DMS79 (cell line): ENCODE results near the gene TOPORS.
"Not testable (repeated sequence)": the region's sequence is repeated elsewhere in the genome, so short reads cannot be mapped to it uniquely, and the experiment has no call there.

Experiments used
- DNase-seq: peaks from one replicate; lab custom pipeline; 2025; lab: John Stamatoyannopoulos, UW

TOPORS gene

DNA sequence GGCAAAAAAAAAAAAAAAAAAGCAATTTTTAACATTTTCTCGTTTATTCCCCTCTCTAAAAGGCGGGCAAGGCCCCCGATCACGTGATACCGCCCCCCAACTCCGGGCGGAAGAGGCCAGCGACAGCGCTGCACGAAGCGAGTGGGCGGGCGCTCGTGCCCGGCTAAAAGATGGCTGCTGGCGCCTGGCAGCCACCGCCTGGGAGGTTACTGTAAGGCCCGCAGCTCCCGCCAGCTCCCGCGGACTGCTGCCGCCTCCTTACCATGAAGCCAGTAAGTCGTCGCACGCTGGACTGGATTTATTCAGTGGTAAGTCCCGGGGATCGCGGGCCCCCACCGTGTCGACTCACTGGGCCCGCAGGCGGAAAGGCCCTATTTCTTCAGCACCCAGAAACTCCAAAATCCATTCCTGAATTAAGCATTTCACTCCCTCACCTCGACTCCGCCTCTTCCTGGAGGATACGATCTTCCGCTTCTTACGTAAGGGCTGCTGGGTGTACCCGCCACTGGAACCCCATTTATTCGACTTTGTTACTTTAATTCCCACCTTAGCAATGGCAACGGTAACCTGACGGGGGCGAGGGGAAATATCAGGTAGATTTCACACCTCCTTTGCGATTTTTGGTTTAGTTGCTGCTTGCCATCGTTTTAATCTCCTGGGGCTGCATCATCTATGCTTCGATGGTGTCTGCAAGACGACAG lies at the start of gene TOPORS, which contains the start of gene SMIM27:
Gene TOPORS, minus strand, starts transcription at position 415 of the 701 bp plus-strand sequence. Its CDS starts 150 bp downstream, at position 265.
Gene SMIM27, plus strand, starts transcription at position 156 of the 701 bp plus-strand sequence. Its CDS starts 108 bp downstream, at position 264.
- peak; percentile 84 for DNase-seq

DNA sequence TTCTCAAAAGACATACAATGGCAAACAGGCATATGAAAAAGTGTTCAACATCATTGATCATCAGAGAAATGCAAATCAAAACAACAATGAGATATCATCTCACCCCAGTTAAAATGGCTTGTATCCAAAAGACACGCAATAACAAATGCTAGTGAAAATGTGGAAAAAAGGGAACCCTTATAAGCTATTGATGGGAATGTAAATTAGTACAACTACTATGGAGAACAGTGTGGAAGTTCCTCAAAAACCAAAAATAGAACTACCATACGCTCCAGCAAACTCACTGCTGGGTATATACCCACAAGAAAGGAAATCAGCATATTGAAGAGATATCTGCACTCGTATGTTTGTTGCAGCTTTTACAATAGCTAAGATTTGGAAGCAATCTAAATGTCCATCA lies 46.6 kb upstream of the TOPORS start:
- not testable (repeated sequence) for DNase-seq

DNA sequence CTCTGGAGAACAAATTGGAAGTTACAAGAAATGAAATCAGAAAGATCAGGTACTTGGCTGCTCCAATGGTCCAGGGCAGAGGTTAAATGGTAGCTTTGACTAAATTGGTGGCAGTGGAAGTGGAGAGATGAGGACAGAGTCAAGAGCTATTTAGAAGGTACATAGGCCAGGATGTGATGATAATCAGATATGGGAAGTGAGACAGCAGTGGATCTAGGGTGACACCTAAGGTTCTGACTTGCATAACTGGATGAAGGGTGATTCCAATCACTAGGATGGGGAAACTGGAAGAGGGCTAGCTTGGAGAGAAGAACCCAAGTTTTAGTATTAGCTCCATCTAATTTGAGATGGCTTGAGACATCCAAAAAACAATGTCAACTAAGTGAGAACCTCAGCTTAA lies 44.5 kb upstream of the TOPORS start:
- DNase-seq: no peak

DNA sequence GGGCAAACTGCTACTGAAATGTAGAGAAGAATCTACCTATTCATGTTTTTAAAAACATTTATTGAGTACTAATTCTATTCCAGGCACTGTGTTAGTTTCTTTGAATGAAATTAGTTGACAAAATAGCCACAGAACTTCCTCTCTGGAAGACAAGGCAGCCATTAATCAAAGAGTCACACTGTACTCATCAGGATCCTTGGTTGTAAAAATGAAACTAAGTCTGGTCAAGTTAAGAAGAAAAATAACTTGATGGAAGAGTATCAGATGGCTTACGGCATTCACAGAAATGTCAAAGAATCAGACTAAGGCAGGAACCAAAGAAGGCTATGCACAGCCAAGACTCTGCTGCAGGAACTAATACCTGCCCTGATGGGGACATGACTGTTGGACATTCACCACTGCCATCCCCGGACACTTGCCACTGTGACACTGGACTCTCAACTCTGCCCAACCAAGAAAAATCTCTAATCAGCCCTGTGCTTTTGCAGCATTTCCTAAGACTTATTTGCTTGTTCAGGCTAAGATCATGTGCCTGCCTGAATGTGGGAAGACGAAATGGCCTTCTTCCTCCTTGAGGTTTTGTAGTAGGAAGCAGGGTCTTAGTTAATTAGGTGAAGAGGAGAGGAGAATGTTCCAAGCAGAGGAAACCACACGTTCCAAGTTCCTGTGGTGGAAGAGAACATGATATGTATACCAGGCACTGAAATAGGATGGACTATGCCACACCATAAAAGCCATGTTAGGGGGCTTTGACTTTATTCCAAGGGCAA lies 43.9 kb upstream of the TOPORS start:
- no peak for DNase-seq

DNA sequence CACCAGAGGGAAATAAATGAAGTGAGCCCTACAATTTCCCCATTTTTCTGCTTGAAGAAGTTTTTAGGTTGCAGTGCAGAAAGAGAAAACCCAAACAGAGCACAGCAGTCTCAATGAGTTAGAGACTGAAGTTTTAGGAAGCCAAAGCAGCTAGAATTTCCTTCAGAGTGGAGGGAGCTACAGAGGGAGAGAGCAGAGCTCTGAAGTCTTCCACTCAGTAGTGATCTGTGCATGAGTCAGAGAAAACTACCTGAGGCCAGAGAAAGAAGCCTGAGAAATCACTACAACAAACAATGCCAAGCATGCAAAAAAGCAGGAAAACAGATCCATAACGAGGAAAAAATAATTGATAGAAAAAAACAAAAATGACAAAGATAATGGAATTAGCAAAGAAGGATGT lies 38.5 kb upstream of the TOPORS start:
- no peak for DNase-seq

DNA sequence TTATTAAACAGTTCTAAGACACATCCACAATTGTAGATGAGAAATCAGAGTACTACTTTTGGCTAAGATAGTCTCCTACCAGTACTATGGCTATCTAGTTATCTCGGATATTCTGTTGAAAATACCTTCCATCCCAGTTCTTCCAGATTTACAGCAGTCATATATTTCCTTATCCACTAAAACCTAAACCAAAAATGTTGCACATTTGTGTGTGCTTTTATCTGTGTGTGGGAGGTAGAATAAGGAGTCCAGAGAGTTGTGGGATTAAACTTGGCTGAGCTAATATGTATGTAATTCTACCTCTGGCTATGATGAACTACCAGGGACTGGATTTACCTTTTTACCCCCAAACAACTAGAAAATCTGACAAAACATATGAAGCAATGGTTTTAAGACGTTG lies 38.1 kb upstream of the TOPORS start:
- DNase-seq: no peak

DNA sequence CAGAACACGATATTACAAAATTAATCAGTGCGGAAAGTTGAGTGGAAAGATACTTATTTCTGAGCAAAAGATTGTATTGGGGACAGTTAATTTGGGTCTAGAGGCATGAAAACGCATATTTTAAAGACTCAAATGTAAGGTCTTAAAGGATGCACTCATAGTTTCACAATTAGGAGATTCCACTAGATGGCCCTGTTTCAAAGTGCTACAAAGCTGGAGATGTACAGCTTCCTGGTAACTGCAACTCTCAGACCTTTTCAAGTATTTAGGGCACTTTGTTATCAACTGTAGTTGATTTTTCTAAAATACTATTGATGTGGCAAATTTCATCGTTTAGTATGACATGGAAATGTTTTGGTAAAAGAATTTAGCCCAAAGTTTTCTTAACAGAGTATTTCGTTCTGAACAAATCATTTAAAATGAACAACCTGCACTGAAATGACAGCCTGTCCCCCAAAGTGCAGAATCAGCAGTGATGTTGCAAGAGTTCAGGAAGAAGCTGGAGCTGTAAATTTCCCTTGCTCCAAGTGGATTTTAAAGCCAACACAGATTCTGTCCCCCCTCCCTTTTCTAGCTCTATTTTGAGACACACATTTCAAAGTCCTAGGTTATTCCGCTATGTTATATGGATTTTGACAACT lies 36.8 kb upstream of the TOPORS start:
- no peak for DNase-seq

DNA sequence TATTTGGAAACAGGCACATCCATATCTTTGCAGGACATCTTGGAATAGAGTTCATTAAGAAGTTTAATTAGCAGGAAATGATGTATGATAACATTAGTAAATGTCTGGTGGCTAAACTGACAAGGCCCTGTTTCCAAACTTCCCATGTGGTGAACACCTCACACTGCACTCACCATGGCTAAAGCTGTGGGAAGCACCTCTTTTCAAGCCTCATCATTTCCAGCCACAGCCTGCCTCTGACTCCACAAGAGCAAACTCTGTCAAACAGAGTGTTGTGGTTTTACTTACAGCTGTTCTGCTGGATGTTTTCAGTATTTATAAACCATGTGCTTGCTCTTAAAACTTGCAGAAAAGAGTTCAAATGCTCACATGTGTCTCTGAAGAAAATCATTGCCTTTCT lies 35.5 kb upstream of the TOPORS start:
- no peak for DNase-seq

DNA sequence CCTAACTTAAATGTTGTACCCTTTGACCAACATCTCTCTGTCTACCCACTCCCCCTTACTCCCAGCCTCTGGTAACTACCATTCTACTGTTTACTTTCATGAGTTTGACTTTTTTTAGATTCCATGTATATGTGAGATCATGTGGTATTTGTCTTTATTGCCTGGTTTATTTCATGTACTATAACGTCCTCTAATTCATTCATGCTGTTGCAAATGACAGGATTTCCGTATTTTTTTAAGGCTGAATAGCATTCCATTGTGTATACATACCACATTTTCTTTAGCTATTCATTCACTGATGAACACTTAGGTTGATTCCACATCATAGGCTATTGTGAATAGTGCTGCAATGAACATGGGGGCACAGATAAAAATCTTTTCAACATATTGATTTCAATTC lies 32.4 kb upstream of the TOPORS start:
- no peak for DNase-seq

DNA sequence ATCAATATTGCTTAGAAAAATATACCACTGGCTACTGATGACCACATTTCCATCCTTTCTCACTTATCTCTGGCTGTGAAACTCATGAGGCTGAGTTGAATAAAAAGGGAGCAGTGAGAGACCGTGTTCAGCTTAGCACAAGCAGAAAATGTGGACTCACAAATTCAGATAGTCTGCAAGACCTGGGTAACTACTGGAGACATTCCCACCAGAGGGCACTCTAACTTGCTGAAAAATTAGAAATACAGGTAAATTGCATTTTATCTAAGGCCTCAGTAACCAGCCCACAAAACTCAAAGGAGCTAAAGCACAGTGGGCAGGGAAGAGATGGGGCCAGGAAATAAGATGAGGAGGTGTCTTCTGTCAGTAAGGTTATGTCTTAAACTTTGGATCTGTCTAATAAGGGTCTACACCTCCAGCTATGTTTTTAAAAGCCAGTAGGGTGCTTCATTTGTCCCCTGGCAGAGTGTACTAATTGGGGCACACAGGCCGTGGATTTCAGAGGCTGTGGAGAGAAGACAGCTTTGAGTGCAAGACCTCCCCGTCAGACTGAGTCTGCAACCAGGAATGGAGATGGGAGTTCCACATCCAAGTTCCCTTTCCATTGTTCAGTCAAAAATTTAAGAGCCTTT lies 29.2 kb upstream of the TOPORS start:
- peak; percentile 3 for DNase-seq

DNA sequence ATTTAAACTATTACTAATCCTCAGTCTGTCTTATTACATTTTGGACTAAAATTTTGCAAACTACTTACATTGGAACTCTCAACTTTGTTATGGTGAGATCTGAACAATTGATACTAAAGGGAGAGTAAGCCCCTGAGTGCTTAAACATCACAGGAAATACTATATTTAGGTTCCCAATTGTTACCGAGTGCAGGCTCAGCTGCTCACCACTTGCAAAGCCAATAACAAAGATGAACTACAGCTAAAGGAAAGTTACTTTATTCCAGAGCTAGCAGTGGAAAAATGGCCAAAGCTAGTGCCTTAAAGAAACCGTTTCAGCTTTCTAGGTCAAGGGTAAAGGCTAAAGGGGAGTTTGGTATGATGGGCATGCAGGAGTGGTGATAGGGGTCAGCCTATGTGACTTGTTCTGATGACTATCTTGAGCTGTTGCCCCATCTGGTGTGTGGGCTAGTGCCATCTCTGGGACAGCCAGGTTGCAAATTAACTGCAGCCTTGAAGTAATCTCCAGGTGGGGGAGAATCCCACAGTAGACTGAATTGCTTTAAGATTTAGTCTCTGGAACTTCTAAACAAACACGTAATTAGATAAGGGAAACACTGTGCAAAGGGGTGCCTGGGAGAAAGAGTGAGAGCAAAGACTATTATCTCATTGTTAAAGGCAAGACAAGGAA lies 28.4 kb upstream of the TOPORS start:
- DNase-seq: no peak

DNA sequence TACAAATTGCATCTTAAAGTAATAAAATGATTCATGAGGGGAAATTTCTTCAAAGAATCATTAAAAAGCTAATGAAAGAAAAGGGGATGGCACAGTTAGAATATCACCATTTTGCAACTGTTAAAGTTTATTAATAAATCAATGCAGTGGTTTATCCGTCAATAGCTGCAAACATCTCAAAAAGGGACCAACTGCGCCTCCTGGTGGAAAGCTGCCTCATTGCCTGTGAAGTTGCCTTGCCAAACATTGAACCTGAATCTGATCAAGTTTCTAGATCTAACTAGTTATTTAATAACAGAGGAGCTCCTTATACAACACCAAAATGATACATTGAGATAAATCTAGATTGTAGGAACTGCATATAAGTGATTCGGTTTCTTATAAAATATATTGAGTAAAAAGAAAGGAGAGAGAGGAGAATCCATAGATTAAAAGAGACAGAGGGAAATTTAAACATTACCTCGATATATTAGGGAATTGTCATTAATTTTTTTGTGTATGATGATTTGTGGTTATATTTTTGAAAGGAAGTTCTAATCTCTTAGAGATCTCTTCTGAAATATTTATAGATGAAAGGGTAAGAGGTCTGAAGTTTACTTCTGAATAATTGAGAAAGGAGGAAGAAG lies 27.4 kb upstream of the TOPORS start:
- peak; percentile 3 for DNase-seq

DNA sequence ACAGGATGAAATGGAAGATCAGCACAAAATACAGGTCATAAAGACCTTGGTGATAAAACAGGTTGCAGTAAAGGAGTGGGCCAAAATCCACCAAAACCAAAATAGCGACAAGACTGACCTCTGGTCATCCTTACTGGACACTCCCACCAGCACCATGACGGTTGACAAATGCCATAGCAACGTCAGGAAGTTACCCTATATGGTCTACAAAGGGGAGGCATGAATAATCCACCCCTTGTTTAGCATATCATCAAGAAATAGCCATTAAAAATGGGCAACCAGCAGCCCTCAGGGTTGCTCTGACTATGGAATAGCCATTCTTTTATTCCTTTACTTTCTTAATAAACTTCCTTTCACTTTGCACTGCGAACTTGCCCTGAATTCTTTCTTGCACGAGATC lies 26.6 kb upstream of the TOPORS start:
- no peak for DNase-seq

DNA sequence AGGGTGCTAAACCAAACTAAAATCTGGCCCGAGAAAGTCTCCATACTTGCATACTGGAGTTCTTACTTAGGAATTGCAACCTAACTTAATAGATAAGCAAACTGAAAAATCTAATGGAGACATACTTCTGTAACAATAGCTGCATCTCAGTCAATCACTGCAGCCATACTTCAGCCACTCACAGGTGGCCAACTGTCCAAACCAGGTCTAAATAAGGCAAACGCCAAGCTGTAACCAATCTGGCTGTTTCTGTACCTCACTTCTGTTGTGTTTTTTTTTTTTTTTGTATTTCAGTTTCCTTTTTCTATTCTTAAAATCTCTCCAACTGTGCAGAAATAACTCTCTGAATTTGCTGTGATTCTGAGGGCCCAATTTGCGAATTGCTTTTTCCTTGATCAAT lies 24.9 kb upstream of the TOPORS start:
- DNase-seq: no peak

DNA sequence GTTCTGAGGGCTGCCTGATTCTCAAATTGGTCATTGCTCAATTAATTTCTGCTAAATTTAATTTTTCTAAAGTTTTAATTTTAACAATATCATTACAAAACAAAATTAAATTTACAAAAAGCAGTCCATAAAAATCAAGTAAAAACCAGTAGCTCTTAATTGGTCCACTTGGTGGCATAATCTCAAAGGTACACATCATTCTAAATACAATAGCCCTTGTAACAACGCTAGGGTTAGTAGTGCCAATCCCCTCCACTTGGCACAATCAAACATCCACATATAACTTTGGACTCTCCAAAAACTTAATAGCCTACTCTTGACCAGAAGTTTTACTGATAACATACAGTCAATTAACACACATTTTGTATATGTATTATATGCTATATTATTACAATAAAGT lies 22.5 kb upstream of the TOPORS start:
- no peak for DNase-seq

DNA sequence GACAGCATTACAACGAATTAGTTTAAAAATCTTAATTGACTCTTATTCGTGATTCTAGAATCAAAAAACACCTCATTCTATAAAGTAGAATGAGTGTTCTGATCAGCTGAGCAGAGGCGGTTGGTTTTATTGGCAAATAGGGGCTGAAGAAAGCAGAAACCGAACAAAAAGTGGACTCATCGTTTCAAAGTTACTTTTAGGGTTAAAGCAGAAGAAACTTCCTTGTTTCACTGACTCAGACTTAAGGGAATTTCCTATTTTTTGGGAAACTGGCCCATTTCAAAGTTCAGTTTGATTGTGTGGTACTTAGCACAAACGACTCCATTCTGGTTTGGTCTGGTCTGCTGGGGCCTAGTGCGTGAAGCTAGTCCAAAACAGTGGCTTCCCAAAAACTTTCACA lies 21.4 kb upstream of the TOPORS start:
- no peak for DNase-seq

DNA sequence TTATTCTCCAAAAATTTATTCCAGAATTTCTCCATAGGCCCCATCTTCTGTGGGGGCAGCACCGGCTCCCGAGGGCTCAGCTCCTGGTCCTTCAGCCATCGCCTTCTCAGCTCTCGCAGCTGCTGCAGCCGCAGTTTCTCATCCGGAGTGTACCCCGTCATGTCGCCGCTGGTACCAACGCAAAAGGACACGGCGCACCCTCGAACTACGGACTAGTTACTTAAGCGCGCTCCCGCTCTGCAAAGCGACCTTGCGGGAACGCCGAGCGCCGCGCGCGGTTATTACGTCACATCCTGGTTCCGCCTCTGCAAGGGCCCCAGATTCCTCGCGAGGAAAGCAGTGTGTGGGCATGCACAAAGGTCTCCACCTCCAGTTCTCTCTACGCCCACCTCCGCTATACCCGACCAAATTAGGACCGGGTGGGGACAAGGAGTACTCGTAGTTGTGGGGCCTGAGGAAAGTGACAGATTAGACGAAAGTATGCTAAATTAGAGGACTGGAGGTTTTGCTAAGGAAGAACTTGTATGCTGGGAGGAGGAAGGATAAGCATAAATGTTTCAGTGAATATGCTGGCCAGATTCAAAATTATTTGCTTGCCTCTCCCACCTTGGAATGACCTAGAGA lies 20.6 kb upstream of the TOPORS start, which contains the start of gene NDUFB6:
Gene NDUFB6, minus strand, starts transcription at position 260 of the 624 bp plus-strand sequence. Its CDS starts 99 bp downstream, at position 161.
- DNase-seq: peak; percentile 80

DNA sequence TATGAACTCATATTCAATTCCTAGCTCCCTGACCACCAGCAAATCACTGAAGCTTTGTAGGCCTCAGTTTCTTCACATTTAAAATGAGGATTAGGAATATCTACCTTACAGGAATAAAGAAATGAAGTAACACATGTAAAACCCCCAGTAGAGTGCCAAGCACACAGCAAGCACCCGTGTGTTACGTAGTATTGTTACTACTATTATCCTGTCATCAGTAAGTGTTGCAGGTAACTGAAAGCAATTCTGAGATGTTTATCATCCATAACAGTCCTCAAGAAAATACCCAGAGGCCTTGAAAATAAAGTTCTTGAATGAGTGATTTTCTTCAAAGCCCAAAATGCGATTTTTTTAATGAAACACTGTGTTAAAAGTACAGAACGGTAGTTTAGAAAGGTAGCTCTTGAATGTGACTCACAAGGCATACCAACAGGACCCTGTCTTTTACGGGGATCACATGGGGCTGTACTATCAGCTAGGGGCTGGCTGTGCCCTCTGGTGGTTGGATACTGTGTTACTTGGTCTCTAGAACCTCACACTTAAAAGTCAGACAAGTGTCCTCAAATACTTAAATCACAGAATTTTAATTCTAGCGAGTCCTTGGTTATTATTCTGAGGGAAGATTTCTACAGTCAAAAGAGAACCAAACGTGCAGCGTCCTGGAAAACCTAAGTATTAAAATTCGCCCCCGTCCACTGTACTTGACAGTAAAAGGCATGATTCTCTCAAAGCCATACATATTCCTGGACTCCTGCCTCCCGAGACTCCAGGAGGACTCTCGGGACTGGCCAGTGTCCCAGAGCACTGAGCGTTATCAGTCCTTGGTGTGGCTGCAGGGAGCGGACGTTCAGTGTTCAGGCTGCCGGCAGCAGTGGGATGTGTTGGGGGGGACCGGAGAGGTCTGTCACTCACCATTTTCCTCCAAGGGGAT lies 19.8 kb upstream of the TOPORS start:
- peak; percentile 36 for DNase-seq

DNA sequence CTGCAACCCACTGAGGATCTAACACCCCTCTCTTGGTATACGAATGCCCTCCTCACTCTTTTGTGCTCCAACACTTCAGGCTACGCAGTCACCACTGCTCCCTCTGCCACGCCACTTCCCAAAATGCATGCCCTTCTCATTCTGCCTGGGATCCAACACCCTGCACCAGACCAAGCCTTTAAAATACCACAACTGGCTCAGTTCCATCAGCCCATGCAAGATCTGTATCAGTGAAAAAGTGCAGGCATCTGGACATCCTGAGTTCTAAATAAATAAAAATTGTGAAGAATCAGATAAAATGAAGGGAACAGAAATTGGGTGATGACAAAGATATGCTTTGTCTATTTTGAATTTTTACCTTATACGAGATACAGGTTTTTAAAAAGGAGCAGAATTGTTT lies 17.9 kb upstream of the TOPORS start:
- no peak for DNase-seq

DNA sequence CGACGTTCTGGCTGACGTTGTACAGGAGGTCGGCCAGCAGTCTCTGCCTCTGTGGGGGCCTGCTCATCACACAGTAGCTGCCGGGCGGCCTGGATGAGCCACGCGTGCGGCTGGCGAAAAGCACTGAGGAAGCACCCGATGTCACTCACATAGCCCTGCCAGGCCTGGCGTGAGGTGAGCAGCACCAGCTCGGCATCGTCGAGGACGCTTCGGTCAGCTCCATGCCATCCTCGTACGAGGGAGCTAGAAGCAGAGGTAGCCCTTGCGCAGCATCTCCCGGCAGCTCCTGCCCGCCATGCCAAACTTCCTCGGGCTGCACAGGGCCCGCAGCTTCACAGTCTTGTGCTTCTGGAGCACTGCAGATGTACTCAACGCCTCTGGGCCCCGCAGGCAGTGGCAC lies 14.4 kb upstream of the TOPORS start:
- no peak for DNase-seq
